ENCODE results near the gene MAP3K2.

The MAP3K2 gene

DNA sequence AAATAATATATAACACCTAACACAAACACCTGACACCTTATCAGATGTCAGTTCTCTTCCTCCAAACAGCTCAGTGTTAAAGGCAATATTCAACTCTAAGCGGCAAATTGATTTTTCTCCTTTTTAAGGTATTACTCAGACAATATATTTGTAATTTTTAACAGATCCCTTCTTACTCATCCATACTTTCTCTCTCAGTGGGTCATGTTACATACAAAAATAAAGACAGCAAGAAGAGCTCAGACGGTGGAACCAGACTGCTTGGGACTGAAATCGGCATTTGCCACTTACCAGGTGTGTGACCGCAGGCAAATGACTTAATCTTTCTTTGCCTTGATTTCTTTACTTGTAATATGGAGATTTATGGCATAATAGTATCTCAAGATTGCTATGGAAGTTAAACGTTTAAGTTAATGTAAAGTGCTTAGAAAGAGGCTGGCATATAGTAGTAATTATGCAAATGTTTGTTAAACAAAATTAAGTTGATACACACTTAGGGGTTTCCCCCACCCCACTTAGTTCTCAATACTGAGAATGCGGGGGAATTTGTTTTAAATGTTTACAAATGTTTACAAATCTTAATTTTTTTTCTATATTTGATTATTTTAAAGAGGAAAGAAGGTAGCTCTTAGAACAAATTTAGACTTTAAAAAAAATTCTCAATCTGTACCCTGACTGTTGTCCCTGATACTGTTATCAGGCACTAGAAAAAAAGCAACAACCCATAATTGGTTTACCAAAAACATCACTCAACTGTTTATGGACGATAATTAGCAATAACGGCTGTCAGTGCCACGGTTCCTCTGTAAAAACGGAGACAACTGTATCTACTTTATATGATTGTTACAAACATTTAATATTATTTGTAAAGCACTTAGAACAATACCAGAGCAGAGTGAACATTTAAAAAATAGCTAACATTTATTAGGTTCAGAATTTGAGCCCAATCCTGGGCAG, 25.6 kb downstream of the MAP3K2 start:
- Histone ChIP-seq H3K36me3 (no peaks in the 10 kb centered on the region), H3K9me3 (no peaks in the 10 kb centered on the region), H3K4me3 (ENCODE audit: low read depth, low read length) (peak overlapping the region; percentile 21; the same call in 1 of the 2 replicates), H3K4me1 (no peaks in the 10 kb centered on the region), H3K27me3 (no peaks in the 10 kb centered on the region)
- TF ChIP-seq, protein P1, sequence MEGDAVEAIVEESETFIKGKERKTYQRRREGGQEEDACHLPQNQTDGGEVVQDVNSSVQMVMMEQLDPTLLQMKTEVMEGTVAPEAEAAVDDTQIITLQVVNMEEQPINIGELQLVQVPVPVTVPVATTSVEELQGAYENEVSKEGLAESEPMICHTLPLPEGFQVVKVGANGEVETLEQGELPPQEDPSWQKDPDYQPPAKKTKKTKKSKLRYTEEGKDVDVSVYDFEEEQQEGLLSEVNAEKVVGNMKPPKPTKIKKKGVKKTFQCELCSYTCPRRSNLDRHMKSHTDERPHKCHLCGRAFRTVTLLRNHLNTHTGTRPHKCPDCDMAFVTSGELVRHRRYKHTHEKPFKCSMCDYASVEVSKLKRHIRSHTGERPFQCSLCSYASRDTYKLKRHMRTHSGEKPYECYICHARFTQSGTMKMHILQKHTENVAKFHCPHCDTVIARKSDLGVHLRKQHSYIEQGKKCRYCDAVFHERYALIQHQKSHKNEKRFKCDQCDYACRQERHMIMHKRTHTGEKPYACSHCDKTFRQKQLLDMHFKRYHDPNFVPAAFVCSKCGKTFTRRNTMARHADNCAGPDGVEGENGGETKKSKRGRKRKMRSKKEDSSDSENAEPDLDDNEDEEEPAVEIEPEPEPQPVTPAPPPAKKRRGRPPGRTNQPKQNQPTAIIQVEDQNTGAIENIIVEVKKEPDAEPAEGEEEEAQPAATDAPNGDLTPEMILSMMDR (IDR thresholded peaks at IDR 0.05; ENCODE audit: low read depth, low read length), result no peak
- DNase-seq, result no peak

DNA sequence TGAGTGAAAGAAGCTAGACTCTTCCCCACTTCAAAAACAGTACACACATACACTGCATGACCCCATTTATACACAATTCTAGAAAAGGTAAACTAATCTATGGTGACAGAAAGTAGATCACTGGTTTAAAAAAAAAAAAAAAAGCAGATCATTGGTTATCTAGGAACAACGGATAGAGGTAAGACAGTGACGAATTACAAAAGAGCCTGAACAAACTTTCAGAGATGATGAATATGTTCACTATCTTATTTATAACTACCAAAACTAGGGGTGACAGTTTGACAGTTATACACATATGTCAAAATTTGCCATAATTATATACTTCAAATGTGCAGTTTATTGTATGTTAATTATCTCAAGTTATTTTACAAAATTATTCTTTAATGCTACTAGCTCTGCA, 27.5 kb downstream of the MAP3K2 start:
- TF ChIP-seq, protein P1 (IDR thresholded peaks at IDR 0.05; ENCODE audit: low read depth, low read length), result no peak
- DNase-seq, result no peak
- Histone ChIP-seq H3K4me1 (no peaks in the 10 kb centered on the region), H3K27me3 (no peaks in the 10 kb centered on the region), H3K4me3 (ENCODE audit: low read depth, low read length) (no peak overlapping the region), H3K9me3 (no peaks in the 10 kb centered on the region), H3K36me3 (no peaks in the 10 kb centered on the region)

DNA sequence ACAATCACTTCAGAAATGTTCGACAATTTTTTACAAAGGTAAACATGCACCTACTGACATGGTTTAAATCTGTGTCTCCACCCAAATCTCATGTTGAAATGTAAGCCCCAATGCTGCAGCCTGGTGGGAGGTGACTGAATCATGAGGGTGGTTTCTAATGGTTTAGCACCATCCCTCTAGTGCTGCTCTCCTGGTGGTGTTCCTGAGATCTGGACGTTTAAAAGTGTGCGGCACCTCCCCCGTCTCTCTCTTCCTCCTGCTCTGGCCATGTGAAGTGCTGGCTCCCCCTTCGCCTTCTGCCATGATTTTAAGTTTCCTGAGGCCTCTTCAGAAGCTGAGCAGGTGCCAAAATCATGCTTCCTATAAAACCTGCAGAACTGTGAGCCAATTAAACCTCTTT, 28.3 kb downstream of the MAP3K2 start:
- Histone ChIP-seq H3K4me3 (ENCODE audit: low read depth, low read length) (no peak overlapping the region), H3K9me3 (no peaks in the 10 kb centered on the region), H3K4me1 (no peaks in the 10 kb centered on the region), H3K36me3 (no peaks in the 10 kb centered on the region), H3K27me3 (no peaks in the 10 kb centered on the region)
- no peak for DNase-seq
- TF ChIP-seq, protein P1 (IDR thresholded peaks at IDR 0.05; ENCODE audit: low read depth, low read length), result no peak

DNA sequence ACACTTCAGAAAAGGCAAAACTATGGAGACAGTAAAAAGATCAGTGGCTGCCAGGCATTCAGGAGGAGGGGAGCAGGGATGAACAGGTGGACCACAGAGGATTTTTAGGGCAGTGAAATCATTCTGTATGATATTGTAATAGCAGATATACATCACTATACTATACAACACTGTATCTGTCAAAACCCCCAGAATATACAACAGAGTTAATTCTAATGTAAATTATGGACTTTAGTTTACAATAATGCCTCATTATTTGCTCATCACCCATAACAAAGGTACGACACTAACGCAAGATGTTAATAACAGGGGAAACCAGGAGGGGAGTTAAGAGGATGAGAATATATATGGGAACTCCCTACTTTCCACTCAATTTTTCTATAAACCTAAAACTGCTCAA, 28.8 kb downstream of the MAP3K2 start:
- Histone ChIP-seq H3K9me3 (no peaks in the 10 kb centered on the region), H3K4me1 (no peaks in the 10 kb centered on the region), H3K27me3 (no peaks in the 10 kb centered on the region), H3K36me3 (no peaks in the 10 kb centered on the region), H3K4me3 (ENCODE audit: low read depth, low read length) (no peak overlapping the region)
- TF ChIP-seq, protein P1 (IDR thresholded peaks at IDR 0.05; ENCODE audit: low read depth, low read length), result no peak
- no peak for DNase-seq

DNA sequence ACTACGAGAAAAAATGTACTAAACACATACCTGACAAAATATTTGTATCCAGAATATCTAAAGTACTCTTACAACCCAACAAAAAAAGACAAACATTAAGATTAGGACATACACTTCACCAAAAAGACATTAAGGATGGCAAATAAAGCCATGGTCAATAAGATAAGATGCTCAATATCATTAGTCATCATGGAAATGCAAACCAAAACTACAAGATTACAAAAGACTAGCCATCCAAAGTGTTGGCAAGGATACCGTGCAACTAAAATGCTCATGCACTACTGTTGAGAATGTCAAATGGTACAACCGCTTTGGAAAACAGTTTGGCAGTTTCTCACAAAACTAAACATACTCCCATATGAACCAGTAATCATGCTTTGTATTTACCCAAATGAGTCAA, 29.7 kb downstream of the MAP3K2 start:
- no peaks in the 10 kb centered on the region for H3K9me3 ChIP-seq
- no peak overlapping the region for H3K4me3 ChIP-seq (ENCODE audit: low read depth, low read length)
- H3K36me3 ChIP-seq, result no peaks in the 10 kb centered on the region
- DNase-seq, result no peak
- no peaks in the 10 kb centered on the region for H3K4me1 ChIP-seq
- H3K27me3 ChIP-seq, result no peaks in the 10 kb centered on the region
- TF ChIP-seq, protein P1 (IDR thresholded peaks at IDR 0.05; ENCODE audit: low read depth, low read length), result no peak

DNA sequence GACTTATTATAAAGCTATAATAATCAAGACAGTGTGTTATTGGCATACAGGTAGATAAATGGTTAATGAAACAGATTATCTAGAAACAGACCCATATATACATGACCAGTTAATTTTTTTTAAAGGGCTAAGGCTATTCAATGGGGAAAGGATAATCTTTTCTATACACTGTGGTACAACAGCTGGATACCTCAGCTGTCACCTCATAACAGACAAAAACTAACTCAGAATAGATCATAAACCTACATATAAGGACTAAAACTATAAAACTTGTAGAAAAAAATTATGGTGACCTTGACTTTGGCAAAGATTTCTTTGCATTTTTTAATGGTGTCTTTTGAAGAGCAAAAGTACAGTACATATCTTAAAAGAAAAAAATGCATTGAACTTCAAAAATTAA, 30.2 kb downstream of the MAP3K2 start:
- H3K36me3 ChIP-seq, result no peaks in the 10 kb centered on the region

More for the DNA sequence above, 30.2 kb downstream of the MAP3K2 start:
- TF ChIP-seq, protein P1 (IDR thresholded peaks at IDR 0.05; ENCODE audit: low read depth, low read length), result no peak
- no peak overlapping the region for H3K4me3 ChIP-seq (ENCODE audit: low read depth, low read length)
- H3K27me3 ChIP-seq, result no peaks in the 10 kb centered on the region
- H3K4me1 ChIP-seq, result no peaks in the 10 kb centered on the region
- no peaks in the 10 kb centered on the region for H3K9me3 ChIP-seq
- no peak for DNase-seq

Measured in BE2C (cell line).